RWPE1 (cell line): ENCODE results near the gene NRG4.
"Not testable (repeated sequence)": the region's sequence is repeated elsewhere in the genome, so short reads cannot be mapped to it uniquely, and the experiment has no call there.

Experiments
- CTCF ChIA-PET: fragments of 350-600 bp; sonication (Branson Sonifier 250); formaldehyde crosslinking; extraction: SDS; loops from one replicate; lab custom pipeline; 2021; lab: Yijun Ruan, JAX
- POLR2A ChIA-PET: fragments of 400-600 bp; formaldehyde crosslinking; extraction: SDS; loops from one replicate; lab custom pipeline; 2020; ENCODE audit warnings: antibody characterized with exemption; ENCODE audit not compliant: low non-redundant PET; lab: Yijun Ruan, JAX
- DNase-seq: peaks from one replicate; pipeline ENCODE4 v3.0.0; 2012; ENCODE audit warnings: low spot score
- H3K27ac ChIP-seq: fragments of 450-650 bp; 2 replicates; pipeline ENCODE4 v1.5.1; 2017
- TF ChIP-seq, protein P1 (sequence below): fragments of 450-650 bp; conservative IDR thresholded peaks from 2 replicates; pipeline ENCODE4 v1.5.1; 2017; ENCODE audit warnings: low read depth, mild to moderate bottlenecking

Gene NRG4

DNA sequence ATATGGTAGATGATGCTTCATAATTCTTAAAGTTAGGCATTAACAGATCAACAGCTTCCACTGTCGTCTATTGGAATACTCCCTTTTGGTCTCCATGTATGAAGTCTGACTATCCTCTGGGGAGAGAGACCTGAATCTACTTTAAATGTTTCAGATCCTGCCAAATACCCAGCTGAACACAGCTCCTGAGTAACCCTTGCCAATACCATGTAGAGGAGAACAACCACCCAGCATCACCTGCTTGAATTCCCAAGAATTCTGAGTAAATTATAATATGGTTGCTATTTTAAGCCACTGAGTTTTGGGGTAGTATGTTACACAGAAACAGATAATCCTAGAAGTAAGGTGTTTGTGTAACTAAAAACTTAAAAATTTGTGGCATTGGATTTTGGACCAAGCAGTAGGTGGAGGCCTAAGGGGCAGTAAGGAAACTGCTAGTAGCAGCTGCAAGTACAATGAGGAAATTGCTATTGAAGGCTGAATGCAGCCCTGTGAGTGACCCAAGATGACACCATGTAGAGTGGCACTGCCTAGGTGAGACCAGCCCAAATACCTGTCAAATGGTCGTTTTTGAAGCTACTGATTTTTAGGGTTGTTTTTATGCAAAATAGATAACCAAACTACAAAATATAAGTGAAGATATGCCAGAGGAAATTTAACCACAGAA is 30.9 kb downstream of the NRG4 start:
- no peak for DNase-seq
- ChIA-PET POLR2A (interaction anchor here (0.7 kb wide), 1 partner anchor 170 kb away, joined by 3 read pairs; no protein-coding TSS in a partner anchor), CTCF (interaction anchor here (0.6 kb wide), 1 partner anchor 60 kb away, joined by 4 read pairs; no protein-coding TSS in a partner anchor)
- H3K27ac ChIP-seq: no peak overlapping the region
- TF ChIP-seq, protein P1, sequence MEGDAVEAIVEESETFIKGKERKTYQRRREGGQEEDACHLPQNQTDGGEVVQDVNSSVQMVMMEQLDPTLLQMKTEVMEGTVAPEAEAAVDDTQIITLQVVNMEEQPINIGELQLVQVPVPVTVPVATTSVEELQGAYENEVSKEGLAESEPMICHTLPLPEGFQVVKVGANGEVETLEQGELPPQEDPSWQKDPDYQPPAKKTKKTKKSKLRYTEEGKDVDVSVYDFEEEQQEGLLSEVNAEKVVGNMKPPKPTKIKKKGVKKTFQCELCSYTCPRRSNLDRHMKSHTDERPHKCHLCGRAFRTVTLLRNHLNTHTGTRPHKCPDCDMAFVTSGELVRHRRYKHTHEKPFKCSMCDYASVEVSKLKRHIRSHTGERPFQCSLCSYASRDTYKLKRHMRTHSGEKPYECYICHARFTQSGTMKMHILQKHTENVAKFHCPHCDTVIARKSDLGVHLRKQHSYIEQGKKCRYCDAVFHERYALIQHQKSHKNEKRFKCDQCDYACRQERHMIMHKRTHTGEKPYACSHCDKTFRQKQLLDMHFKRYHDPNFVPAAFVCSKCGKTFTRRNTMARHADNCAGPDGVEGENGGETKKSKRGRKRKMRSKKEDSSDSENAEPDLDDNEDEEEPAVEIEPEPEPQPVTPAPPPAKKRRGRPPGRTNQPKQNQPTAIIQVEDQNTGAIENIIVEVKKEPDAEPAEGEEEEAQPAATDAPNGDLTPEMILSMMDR: no peak

DNA sequence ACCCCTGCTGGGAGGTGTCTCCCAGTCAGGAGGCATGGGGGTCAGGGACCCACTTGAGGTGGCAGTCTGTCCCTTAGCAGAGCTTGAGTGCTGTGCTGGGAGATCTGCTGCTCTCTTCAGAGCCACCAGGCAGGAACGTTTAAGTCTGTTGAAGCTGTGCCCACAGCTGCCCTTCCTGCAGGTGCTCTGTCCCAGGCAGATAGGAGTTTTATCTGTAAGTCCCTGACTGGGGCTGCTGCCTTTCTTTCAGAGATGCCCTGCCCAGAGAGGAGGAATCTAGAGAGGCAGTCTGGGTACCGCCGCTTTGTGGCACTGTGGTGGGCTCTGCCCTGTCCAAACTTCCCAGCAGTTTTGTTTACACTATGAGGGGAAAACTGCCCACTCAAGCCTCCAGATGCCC is 35.5 kb downstream of the NRG4 start:
- DNase-seq, POLR2A ChIA-PET, H3K27ac ChIP-seq, CTCF ChIA-PET: not testable (repeated sequence)

DNA sequence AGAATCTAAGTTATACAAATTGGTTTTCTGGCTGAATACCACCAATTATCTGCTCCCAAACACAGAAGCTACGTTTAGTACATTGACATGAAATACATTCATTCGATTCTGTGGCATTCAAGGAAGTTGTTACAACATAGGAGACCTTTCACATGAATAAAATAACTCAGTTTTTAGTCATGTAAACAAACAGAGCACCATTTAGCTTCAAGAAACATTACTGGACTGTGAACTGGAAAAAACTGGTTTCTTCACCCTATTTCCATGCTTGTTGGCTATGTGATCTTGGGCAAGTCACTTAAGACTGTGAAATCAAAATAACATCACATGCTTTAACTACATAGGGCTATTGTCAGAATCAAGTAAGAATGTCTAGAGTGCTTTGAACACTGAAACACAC is 46.2 kb downstream of the NRG4 start:
- ChIA-PET POLR2A (no interaction called here), CTCF (no interaction called here)
- H3K27ac ChIP-seq: no peak overlapping the region
- DNase-seq: peak; percentile 11
- TF ChIP-seq, protein P1: no peak

DNA sequence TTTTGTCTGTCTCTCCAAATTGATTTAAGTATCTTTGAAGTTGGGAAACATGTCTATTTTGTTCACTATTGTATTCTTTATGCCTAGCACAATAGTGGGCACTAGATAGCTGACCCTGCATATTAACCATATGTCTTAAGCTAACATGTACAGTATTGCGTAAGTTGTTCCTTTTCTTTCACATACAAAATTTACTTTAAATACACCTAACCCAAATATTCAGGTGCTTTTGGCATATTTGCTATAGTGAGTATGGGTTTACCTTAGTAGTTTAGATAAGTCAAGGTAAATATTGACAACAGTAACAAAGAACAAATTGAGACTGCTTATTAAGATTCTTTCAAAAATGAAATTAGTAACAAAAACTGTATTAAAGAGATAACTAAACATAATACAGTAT is 50.9 kb downstream of the NRG4 start:
- no peak overlapping the region for H3K27ac ChIP-seq
- POLR2A ChIA-PET: no interaction called here
- CTCF ChIA-PET: no interaction called here
- DNase-seq: no peak
- TF ChIP-seq, protein P1: no peak

DNA sequence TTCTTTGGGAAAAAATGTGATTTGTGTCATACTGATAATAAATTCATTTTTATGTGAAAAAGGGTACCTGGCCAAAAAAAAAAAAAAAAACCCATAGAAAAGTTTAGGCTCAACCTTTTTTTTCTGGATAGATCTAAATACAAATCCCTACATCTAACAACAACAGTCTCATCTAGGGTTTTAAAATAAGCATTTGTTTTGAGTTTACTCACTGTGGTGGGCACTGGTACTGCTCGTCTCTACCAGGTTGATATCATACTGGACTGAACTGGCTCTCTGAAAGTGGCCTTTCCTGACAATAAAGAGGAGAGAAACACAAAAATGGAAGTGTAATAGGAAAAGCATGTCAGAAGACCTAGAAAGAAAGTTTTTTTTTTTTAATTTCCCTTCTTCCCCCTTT is 56.5 kb downstream of the NRG4 start:
- no peak for DNase-seq
- TF ChIP-seq, protein P1: no peak
- no peak overlapping the region for H3K27ac ChIP-seq
- ChIA-PET POLR2A (no interaction called here), CTCF (no interaction called here)

DNA sequence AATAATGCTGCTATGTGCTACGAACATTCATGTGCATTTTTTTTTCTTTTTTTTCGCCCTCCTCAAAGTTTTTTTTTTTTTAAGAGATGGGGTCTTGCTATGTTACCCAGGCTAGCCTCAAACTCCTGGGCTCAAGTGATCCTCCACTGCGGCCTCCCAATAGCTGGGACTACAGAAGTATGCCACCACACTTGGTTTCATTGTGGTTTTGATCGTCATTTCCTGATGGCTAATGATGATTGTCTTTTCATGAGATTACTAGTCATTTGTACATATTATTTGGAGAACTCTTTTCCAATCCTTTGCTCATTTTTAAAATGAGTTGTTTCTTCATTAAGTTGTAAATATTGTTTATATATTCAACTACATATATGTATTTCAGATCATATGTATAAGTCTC is 59.7 kb downstream of the NRG4 start:
- DNase-seq: no peak
- POLR2A ChIA-PET: no interaction called here
- TF ChIP-seq, protein P1: no peak
- CTCF ChIA-PET: interaction anchor here (0.9 kb wide), 1 partner anchor 143 kb away, joined by 3 read pairs; no protein-coding TSS in a partner anchor
- H3K27ac ChIP-seq: no peak overlapping the region

DNA sequence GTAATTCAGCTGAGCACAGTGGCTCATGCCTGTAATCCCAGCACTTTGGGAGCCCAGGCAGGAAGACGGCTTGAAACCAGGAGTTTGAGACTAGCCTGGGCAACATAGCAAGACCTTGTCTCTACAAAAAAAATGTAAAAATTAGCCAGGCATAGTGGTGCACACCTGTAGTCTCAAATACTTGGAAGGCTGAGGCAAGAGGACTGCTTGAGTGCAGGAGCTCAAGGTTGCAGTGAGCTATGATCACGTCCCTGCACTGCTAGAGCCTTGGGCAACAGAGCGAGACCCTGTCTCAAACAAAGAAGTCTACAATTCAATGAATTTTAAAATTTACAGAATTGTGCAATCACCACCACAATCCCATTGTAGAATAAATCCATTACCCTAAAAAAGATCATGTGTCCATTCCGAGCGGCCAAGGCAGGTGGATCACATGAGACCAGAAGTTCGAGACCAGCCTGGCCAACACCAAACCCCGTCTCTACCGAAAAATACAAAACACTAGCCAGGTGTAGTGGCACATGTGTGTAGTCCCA is 63.4 kb downstream of the NRG4 start:
- DNase-seq: no peak
- ChIA-PET POLR2A (no interaction called here), CTCF (no interaction called here)
- TF ChIP-seq, protein P1: no peak
- no peak overlapping the region for H3K27ac ChIP-seq
